NCI-H82 treated with DMSO at 0.1 percent for 48 hours (cell line): ENCODE results near the gene LCE7A.
A peak's percentile ranks its signal among the peaks of the same experiment; 100 is the strongest.

Experiments
- DNase-seq: peaks from one replicate; lab custom pipeline; 2025; ENCODE audit not compliant: unreplicated experiment; lab: John Stamatoyannopoulos, UW

The LCE7A gene

GRCh38 chr1:152859696-152860095, at the start of gene LCE7A:
Gene LCE7A (plus strand): TSS chr1:152859996. CDS start chr1:152860698, 702 bp downstream.
- DNase-seq, result no peak

- DNase-seq, result no peak
Measured at GRCh38 chr1:152811050-152811449, 48.7 kb upstream of the LCE7A start.

- no peak for DNase-seq
Measured at GRCh38 chr1:152811671-152812070, 48.1 kb upstream of the LCE7A start, which contains the start of gene LCE1B. Gene LCE1B (plus strand): TSS chr1:152811971. CDS start chr1:152812447, 476 bp downstream.

GRCh38 chr1:152817309-152817708, 42.5 kb upstream of the LCE7A start:
- DNase-seq, result no peak

GRCh38 chr1:152823294-152823693, 36.5 kb upstream of the LCE7A start:
- DNase-seq, result no peak

- no peak for DNase-seq
Measured at GRCh38 chr1:152824964-152825363, 34.8 kb upstream of the LCE7A start.

GRCh38 chr1:152827173-152827572, 32.6 kb upstream of the LCE7A start, which contains the start of gene LCE1A:
Gene LCE1A (plus strand): TSS chr1:152827473. CDS start chr1:152827473, 0 bp downstream.
- DNase-seq, result no peak

- no peak for DNase-seq
Measured at GRCh38 chr1:152836870-152837269, 22.9 kb upstream of the LCE7A start.

GRCh38 chr1:152842556-152842955, 17.2 kb upstream of the LCE7A start, which contains the start of gene LCE6A:
Gene LCE6A (plus strand): TSS chr1:152842856. CDS start chr1:152843521, 665 bp downstream.
- DNase-seq, result no peak

GRCh38 chr1:152855661-152856060, 4.1 kb upstream of the LCE7A start:
- DNase-seq, result no peak

- no peak for DNase-seq
Measured at GRCh38 chr1:152858062-152858461, 1.7 kb upstream of the LCE7A start.

- no peak for DNase-seq
Measured at GRCh38 chr1:152860129-152860528, 333 bp downstream of the LCE7A start.

- DNase-seq, result no peak
Measured at GRCh38 chr1:152861374-152861773, 1.6 kb downstream of the LCE7A start.

- no peak for DNase-seq
Measured at GRCh38 chr1:152864443-152864842, 4.6 kb downstream of the LCE7A start.

GRCh38 chr1:152866321-152866720, 6.5 kb downstream of the LCE7A start:
- no peak for DNase-seq

GRCh38 chr1:152869808-152870419, 10.1 kb downstream of the LCE7A start:
- DNase-seq, result peak; percentile 47

- DNase-seq, result no peak
Measured at GRCh38 chr1:152870831-152871730, 11.3 kb downstream of the LCE7A start.

- no peak for DNase-seq
Measured at GRCh38 chr1:152871731-152872126, 11.9 kb downstream of the LCE7A start.

GRCh38 chr1:152873495-152873894, 13.7 kb downstream of the LCE7A start:
- DNase-seq, result no peak

GRCh38 chr1:152876827-152877226, 17.0 kb downstream of the LCE7A start:
- no peak for DNase-seq

GRCh38 chr1:152878042-152878441, 18.2 kb downstream of the LCE7A start, which contains the start of gene SMCP:
Gene SMCP (plus strand): TSS chr1:152878322. CDS start chr1:152884423, 6,101 bp downstream.
- DNase-seq, result no peak
